HG02623 (cell line): ENCODE results near the gene ADD1.

Experiments
- ATAC-seq: cut with Tn5 transposase; IDR thresholded peaks from one replicate; pipeline ENCODE4 v1.9.1; 2021; ENCODE audit warnings: moderate library complexity; ENCODE audit not compliant: unreplicated experiment

ADD1 gene

DNA sequence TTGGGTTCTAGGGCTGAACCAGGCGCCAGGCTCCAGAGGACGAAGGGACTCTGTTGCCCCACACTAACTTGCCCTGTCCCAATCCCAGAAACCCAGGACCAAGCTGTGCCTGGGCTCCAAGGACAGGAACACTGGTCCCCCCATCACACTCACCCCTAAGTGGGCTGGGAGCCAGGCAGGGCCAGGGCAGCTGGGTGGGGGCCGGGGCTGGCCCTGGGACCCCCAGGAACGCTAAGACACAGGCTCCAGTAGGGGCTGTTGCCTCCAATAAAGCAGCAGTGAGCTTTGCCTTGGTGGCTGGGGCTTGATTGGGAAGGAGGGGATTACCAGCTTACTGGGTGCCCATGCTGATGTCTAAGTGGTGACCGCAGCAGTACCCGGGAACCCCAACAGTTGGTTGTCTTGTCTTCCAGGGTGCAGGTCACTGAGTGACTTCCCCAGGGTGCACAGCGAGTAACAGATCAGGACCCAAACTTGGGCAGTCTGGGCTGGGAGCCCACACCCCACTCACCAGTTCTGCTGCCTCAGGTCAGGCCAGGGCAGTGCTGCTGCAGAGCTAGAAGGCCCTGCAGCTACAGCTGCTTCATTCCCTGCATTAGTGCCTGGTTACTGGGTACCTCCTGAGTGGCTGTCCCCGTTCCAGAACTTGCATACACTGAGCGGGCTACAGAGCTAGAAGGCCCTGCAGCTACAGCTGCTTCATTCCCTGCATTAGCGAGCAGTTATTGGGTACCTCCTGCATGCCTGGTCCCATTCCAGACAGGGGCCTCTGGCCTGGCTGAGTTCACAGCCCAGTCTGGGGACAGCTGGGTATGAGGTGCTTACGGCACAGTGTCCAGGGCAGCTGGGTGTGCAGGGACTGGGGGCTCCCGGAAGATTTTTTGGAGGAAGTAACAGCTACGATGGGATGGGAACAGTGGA is 9.4 kb upstream of the ADD1 start:
- no peak for ATAC-seq

DNA sequence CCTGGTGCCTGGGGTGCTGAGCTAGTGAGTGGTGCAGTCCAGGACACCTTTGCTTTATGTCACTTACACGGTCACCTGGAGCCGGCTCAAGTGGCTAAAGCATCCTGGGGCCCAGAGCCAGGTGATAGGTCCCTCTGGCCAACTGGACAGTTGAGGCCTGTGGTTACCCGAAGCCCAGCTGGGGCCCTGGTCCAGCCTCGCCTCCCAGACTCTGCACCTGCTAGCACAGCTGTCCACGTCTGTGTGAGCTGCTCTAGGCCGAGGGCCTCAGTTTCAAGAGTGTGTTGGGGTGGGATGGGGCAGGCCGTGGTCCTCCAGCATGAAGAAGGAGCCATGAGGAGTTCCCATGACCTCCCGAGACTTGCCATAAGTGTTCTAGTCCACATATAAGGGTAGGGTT is 7.7 kb upstream of the ADD1 start:
- ATAC-seq, result no peak

DNA sequence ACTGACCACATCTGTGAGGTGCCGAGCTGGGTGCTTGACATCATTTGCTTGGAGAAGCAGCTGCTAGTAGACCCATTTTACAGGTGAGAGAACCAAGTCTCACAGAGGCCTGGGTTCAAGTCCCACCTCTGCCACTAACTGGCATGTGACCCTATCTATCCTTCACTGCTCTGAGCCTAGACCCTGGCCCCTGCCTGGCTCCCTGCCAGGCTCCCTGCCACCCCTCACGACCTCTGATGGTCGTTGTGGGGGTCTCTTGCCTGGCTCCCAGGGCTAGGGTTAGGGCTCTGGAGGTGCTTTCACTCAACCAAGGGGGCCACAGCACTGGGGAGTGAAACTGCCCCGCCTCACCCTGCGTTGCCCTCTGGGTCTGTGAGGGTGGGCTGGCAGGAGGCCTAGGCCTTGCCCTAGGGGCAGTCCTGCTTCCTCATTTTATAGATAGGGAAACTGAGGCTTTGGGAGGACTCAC is 7.2 kb upstream of the ADD1 start:
- no peak for ATAC-seq

DNA sequence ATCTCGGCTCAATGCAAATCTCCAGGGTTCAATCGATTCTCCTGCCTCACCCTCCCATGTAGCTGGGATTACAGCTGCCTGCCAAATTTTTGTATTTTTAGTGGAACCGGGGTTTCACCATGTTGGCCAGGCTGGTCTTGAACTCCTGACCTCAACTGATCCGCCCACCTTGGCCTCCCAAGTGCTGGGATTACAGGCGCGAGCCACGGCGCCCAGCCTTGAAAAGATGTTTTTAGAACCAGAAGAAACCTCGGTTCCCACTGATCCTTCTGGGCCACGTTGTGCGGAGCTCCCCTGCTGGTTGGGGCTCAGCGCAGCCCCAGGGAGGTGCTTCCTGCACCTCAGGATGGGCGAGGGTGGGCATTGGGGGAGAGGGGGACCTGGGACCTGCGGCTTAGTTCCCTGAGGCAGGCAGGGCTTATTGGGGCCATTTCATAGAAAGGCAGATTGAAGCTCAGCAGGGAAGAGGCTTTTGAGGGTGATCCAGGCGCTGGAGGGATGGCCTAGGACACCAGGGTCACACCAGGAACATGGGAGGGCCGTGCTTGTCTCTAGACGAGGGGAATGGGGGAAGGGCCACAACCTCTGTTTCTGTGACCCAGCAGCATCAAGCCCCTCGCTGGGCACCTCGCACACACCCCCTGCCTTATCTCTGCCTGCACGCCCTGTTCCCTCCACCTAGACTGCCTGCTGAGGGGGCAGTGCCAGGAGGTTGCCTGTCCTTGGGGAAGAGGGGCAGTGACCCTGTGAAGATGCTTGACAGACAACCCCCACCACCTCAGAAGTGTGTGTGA is 6.3 kb upstream of the ADD1 start:
- ATAC-seq, result no peak

DNA sequence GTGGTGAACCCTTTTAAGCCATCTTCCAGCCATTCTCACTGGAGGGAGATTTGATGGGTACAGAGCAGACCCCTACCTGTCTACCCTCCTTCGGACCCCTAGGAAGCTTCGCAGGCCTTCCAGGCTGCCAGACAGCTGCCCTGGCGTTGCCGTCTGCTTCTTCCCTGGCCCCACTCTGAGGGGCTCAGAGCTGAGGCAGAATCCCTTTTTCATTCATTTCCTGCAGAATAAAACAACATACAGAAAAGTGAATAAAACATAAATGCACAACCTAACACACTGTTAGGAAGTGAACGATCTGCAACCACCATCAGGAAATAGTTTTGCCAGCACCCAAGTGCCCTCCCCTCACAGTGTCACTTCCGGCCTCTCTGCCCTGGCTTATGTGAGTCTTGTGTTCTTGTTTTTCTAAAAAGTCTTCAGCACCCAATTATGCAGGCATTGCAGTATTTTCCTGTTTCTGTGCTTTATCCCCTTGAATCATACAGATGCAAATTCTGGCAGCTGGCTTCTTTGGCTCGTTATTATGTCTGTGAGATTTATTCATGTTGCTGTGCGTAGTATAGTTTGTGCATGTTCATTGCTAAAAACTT is 5.6 kb upstream of the ADD1 start:
- ATAC-seq, result no peak

DNA sequence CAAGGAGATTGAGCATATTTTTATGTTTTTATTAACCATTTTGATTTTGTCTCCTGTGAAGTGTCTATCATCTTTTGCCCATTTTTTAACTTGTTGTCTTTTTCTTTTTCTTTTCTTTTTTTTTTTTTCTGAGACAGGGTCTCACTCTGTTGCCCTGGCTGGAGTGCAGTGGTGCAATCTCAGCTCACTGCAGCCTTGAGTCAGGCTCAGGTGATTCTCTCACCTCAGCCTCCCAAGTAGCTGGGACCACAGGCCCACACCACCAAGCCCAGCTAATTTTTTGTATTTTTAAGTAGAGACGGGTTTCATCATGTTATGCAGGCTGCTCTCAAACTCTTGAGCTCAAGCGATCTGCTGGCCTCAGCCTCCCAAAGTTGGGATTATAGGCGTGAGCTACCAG is 4.6 kb upstream of the ADD1 start:
- no peak for ATAC-seq

DNA sequence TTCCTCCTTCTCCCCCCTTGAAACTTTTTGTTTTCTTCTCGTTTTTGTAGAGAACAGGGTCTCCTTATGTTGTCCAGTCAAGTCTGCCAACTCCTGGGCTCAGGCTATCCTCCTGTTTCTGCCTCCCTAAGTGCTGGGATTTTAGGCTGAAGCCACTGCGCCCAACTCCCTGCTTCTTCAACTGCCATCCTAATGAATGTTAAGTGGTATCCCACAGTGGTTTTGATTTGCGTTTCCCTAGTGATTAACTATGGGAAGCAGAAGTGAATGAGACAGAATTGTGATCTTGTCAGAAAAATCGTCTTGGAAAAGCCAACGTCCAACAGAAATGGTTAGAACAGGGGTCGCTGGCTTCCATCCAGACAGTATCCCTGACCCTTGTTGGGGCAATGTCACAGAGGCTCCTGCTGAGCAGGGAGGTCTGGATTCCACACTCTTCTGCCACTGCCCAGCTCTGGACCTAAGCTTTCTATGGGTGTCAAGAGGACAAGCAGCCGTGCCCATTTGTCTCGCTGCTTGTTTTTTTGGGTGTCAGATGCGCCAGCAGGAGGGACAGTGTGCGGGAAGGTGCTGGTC is 869 bp upstream of the ADD1 start:
- ATAC-seq, result no peak

DNA sequence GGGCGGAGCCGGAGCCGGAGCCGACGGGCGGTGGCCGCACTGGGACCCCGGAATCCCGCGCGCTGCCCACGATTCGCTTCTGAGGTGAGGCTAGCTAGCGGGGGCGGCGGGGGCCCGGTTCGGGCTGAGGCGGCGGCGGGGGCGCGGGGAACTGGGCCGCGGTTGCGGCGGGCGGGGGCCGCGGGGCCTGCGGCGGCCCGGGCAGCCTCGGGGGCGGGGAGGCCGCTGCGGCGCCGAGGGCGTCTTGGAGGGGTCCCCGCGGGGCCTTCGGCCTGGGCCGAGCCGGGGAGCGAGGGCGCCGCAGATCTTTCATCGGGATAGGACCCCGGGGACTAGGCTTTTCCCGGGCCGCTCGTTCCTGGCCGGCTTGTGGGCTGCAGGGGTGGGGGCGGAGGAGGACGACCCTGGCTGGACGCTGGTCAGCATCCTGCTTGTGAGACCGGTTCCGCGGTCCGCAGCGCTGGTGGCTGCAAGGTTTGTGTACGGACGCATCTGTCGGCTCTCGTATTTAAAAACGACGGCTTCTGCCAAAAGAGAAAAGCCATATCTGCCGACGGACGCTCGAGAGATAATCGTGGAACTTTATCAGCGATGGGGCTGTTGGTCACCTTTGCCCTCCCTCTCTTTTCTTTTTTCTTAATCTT is 419 bp downstream of the ADD1 start:
- peak; percentile 9 for ATAC-seq

DNA sequence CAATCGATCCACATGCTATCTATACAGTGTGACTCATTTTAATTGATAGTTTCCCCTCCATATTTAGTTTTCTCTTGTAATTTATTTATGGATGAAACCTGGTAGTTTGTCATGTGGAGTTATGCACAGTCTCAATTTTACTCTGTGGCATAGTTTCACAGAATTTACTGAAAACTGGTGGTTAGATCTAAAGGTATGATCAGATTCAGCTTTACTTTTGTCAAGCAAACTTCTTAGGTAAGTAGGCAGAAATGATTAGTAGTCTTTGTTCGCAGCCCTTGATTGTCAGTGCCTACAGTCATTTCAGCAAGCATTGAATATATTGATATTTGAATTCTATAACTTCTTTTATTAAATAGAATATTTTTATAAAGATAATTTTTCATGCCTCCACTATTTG is 2.5 kb downstream of the ADD1 start:
- no peak for ATAC-seq

DNA sequence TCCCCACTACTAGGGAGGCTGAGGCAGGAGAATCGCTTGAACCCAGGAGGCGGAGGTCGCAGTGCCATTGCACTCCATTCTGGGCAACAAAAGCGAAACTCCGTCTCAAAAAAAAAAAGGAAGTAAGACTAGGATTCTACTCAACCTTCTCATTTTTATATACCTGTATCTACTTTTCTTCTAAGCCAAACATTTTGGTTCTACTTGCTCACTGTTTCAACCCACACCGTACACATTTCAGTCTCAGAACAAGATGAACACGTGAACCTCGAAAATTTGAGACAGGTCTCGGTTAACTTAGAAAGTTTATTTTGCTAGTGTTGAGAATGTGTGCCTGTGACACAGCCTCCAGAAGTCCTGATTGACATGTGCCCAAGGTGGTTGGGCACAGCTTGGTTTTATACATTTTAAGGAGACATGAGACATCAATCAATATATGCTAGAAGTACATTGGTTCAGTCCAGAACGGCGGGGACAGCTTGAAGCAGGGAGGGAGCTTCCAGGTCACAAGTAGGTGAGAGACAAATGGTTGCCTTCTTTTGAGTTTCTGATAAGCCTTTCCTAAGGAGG is 3.7 kb downstream of the ADD1 start:
- no peak for ATAC-seq

DNA sequence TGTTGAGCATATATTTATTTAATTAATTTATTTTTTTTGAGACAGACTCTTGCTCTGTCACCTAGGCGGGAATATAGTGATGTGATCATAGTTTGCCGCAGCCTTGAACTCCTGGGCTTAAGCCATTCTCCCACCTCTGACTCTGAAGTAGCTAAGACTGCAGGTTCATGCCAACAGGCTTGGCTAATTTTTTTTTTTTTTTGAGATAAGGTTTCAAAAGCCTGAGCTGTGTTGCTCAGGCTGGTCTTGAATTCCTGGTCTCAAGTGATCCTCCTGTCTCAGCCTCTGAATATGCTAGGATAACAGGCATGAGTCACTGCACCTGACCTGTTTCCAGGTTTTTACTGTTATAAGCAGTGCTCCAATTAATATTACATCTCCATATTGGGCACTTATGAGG is 4.8 kb downstream of the ADD1 start:
- no peak for ATAC-seq

DNA sequence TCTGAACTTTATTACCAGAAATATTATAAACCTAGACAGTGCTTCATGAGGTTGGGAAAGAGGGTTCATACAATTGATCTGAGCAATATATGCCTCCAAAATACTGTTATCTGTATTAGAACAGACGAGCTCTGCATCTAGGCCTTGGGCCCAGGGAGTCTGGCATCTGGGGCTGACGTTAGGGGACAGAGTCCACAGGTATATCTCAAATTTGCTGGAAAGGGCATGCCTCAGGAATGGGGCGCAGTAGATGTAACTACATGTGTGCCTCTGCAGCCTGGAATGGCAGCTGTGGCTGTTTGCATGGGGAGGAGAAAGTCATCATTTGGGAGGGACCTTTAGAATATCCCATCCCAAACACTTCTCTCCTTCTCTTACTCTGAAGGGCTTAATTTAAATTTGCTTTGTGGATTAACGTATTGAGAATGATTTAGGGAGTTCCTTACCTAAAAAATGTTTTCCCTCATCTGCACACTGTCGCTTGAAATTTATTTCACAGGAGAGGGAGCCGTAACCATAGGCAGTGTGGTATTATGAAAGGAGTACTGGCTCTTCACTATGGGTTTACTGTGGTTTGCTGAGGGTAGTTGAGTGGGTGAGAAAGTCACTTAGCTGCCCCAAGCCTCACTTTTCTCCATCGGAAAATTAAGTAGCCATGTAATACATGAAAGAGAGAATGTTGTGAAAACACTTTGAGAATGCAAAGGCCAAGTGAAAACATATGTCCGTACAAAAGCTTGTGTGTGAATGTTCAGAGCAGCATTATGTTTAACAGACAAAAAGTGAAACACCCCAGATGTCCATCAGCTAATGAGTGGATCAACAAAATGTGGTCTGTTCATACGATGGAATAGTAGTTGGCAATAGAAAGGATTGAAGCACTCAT is 5.9 kb downstream of the ADD1 start:
- ATAC-seq, result no peak

DNA sequence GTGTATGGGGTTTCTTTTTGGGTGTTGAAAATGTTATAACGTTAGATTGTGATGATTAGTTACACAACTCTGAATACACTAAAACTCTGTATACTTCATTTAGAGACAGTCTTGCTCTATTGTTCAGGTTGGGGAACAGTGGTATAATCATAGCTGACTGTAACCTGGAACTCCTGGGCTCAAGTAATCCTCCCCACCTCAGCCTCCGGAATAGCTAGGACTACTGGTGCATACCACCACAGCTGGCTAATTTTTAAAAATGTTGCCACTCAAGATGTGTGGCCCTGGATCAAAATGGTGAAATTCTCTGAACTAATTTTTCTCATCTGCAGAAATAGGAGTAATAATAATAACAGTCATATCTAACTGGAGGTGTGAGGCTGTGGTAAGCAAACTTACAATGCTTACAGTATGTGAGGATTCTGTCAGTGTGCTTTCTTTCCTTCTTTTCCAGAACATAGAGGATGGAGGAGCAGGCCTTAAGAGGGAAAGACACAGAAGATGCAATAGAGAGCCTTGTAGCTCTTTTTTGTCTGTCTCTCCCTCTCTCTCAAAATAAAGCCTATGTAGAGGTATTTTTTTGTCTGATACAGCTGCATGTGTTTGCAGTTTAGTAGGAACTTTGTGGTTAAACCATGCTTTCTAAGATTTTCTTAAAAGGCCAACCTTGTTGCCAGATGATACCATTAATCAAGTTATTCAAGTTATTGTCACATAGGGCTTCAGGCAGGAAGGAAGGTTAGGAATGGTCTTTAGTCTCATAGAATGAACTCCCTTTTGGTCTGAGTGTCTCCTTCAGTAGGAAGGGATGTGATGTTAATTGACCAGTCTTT is 7.5 kb downstream of the ADD1 start:
- no peak for ATAC-seq

DNA sequence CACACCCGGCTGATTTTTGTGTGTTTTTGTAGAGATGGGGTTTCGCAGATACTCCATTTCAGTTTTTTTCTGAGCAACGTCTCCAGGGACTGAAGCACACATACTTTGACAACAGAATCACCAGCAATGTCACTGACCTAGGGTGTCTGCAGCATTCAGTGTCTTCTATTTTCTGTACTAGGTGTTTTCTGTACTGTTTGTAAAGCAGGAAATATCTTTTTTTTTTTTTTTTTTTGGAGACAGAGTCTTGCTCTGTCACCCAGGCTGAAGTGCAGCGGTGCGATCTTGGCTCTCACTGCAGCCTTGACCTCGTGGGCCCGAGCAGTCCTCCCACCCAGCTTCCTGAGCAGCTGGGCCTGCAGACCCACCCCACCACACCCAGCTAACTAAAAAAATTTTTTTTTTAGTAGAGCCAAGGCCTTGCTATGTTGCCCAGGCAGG is 8.9 kb downstream of the ADD1 start:
- no peak for ATAC-seq

DNA sequence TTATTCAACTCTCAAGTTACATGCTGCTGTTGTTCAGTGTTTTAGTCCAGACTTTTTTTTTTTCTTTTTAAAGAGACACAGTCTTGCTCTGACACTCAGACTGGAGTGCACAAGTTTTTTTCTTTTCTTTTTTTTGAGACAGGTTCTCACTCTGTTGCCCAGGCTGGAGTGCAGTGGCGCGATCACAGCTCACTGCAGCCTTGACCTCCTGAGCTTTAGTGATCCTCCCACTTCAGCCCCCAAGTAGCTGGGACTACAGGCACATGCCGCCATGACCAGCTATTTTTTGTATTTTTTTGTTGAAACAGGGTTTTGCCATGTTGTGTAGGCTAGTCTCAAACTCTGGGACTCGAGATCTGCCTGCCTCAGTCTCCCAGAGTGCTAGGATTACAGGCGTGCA is 11.9 kb downstream of the ADD1 start:
- no peak for ATAC-seq

DNA sequence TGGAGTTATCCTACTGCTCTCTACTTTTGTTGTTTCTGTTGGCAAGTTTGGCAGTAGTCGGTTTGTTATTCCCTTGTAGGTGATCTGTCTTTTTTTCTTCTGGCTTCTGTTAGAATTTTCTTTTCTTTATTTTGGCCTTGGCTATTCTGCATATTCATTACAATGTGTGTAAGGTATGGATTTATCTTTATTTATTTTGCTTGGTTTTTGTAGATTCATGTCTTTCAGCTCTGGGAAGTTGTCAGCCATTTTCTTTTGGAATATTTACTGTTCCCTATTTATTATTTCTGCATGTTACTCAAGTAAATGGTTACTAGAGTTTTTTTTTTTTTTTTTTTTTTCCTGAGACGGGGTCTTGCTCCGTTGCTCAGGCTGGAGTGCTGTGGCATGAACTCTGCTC is 12.6 kb downstream of the ADD1 start:
- no peak for ATAC-seq

DNA sequence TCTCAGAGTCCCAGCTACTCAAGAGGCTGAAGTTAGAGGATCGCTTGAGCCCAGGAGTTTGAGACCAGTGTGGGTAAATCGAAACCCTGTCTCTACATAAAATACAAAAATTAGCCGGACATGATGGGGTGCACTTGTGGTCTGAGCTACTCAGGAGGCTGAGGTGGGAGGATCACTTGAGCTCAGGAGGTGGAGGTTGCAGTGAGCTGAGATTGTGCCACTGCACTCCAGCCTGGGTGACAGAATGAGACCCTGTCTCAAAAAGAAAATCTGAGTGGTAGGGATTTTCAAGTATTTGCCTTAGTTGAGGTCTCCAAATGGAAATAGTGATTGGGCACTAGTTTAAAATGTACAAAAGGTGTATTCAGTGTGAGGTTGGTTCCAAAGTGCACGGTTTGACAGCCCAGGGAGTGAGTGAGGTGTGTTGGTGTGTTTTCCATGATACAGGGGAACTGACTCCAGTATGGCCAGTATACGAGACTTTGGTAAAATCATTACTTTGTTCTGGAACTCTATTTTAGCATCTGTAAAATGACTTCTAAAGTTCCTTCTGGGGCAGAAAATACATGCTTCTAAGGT is 13.8 kb downstream of the ADD1 start:
- ATAC-seq, result no peak
